Pulmonary artery endothelial cell (primary cell): ENCODE measurements around the gene ENTHD1. TPM values are rescaled to one million over a fixed set of nuclear protein-coding genes. Genes with fewer than 3 reads are reported as not detected.

Source experiments
- DNase-seq: peaks from one replicate; pipeline ENCODE4 v3.0.0-alpha.2; 2011; ENCODE audit warnings: low read depth, low spot score
- total RNA-seq: library from RNA; depleted of rRNA; stranded (reverse); fragments of >200 nt; gene quantifications from 2 replicates; pipeline ENCODE4 v1.2.3, GENCODE V29; 2014

The ENTHD1 gene
- total RNA-seq, 1 donor from 2014 or later = not detected

GRCh38 chr22:39716534-39716933 is 177.0 kb downstream of the ENTHD1 start:
- no peak for DNase-seq

GRCh38 chr22:39715778-39716495 is 177.6 kb downstream of the ENTHD1 start:
- DNase-seq = no peak

DNA sequence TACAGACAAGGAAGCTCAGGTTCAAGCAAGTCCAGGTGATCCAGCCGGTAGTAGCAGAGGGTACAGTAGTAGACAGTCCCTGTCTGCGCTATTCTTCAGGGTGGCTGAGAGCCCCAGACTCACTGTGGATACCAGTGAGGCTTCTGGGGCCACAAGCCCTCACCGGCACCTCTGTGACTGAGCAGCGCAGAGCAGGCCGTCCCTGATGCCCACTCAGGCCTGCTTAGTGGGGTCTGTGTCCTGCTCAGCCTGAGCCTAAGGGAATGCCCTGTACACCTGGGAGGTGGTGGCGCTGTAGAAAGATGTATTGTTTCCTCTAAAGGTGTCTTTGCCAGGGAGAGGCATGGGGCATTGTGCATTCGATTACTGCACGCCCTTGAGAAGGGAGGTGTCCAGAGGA is 179.2 kb downstream of the ENTHD1 start:
- DNase-seq = no peak

GRCh38 chr22:39713799-39714290 is 179.7 kb downstream of the ENTHD1 start:
- no peak for DNase-seq

GRCh38 chr22:39712751-39713525 is 180.6 kb downstream of the ENTHD1 start:
- no peak for DNase-seq

GRCh38 chr22:39712081-39712480 is 181.5 kb downstream of the ENTHD1 start:
- no peak for DNase-seq

DNA sequence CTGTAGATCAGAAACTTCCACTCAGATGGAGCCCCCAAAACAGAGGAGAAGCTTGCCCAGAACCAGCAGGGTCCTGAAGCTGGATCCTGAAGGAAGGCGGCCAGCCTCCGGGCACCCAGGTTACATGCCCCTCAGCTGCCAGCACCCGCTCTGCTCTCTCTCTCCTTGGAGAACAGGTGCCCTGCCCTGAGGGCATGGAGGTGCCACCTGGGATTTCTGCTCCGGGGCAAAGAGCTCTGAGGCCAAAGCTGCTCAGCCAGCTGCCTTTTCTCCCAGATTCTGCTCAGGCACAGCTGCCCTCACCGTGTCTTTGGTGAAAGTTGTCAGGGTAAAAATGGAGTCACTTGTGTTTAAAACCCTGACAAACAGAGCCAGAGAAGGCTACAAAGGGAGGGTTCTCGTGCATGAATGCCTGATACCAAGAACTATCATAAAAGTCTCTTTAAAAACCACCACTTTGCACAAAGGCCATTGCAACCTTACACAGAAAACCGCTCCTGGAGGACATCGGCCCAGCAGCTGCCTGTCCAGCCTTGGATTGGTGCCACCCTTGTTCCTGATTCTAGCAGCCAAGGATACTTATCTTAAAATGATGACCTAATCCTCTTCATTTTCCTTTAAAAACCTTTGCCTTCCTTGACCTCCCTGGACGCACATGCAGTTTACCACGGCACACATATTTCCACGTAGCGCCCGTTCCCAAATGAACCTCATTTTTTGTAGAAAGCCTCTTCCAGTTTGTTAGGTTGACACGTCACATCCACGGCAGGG is 183.0 kb downstream of the ENTHD1 start:
- DNase-seq = no peak

DNA sequence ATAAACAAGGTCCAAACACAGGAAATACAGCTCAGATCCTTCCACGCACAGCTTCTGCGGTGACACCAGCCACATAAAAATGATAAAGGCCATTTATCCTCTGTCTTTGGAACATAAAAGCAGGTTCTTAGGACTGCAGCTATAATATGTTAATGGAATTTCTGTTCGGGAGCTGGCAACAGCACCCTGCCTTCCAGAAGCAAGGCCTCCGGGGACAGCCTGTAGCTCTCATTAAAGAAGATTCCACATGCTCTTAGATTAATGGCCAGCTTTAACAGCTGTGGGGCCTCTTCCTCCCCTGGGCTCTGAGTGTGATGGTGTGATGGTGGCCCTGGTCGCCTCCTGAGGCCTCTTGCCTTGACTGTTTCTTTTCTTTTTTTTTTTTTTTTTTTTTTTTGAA is 185.7 kb downstream of the ENTHD1 start:
- DNase-seq = no peak

- no peak for DNase-seq
Observed at GRCh38 chr22:39707351-39707750, 186.2 kb downstream of the ENTHD1 start.

DNA sequence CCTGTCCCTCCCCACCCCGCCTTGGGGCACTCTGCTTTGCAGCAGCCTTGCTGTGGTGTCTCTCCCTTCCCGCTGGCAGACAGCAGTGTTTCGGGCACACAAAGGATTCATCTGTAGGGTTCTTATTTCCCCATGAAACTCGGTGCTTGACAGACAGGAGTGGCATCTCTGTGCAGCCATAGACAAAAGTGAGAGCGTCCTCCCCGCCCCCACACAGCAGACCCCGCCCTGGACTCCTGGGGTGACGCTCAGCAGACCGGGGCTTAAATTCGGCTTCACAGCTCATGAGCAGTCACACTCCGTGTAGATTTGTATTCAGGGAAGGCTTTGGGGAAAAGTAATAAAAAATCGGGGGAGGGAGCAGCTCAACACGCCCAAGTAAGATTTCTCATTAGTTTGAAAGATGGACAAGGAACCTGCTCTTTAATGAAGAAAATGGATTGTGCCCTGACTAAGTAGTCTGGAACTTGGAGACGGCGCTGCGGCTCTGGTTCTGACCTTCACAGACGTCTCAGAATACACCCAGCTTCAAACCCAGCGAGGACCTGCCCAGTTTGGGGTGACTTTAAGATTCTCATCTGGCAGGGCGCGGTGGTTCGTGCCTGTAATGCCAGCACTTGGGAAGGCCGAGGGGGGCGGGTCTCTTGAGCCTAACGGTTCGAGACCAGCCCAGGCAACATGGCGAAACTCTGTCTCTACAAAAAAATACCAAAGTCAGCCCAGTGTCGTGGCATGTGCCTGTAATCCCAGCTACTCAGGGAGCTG is 187.0 kb downstream of the ENTHD1 start:
- DNase-seq = no peak

DNA sequence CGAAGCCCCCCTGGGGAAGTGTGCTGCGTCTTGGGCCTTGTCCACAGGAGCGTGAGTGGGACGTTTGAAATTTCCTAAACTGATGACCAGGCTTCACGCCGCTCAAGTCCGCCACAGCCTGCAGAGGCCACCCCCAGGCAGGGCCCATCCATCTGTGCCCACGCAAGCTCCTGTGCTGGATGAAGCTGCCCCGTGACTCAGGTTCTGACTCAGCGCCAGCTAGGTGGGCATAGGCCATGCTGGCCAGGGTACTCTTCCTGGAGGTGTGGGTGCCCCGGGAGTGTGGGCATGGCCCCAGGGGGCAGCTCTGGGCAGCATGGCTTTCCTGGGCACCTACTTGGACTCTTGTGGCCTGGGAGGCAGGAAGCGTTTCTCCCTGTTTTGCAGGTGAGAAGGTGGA is 188.2 kb downstream of the ENTHD1 start:
- no peak for DNase-seq

- no peak for DNase-seq
Observed at GRCh38 chr22:39703928-39704639, 189.5 kb downstream of the ENTHD1 start.

DNA sequence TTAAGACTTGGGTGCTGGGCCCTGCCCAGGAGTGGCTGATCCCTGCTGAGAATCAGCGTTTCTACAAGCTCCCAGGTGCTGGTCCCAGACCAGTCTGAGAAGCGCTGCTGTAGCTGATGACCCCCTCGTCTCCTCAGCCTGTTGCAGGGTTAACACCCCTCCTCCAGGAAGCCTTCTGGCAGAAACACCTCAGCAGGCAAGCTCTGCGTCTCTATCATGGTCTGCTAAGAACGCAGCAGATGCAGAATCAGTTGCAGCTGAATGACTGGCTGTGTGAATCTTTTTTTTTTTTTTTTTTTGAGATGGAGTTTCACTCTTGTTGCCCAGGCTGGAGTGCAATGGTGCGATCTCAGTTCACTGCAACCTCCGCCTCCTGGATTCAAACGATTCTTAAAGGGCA is 190.5 kb downstream of the ENTHD1 start:
- DNase-seq = no peak

- DNase-seq = no peak
Observed at GRCh38 chr22:39700565-39700964, 193.0 kb downstream of the ENTHD1 start.

DNA sequence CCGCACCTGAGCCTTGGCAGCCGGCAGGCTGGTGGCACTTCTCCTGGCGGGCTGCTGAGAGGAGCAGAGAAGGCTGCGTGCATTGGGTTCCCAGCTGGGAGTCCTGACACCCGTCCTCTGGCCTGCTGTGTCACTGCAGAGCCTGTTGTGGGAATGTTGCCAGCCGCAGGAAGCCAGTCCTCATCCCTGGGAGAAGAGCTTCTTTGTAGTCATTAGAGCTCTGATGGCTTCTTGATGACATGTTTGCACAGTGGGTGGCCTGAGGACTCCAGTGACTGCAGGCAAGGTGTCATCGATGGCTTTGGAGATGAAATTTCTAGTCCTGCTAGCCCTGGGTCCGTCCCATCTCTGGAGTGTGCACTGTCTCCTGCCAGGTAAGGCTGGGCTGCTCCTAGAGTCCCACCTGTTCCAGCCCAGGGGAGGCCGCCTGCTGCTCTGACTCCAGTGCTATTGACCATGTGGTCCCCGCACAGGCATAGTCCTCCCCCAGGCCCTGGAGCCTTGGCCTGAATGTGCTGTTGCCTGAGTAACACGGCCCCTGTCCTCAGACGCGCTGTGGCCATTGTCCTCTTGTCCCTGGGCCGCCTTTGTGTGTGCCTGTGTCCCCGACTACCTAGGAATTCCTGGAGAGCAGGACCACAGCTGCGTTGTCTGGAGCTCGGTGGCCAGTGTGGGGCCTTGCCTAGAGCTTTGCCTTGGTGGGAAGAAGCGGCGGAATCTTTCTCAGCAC is 193.8 kb downstream of the ENTHD1 start:
- DNase-seq = no peak

- no peak for DNase-seq
Observed at GRCh38 chr22:39697790-39698430, 195.7 kb downstream of the ENTHD1 start.

GRCh38 chr22:39693943-39694500 is 199.5 kb downstream of the ENTHD1 start:
- no peak for DNase-seq
